Epithelial cell of proximal tubule (primary cell): ENCODE measurements around the gene RDH14. TPM values are rescaled to one million over a fixed set of nuclear protein-coding genes. Genes with fewer than 3 reads are reported as not detected.

Source experiments
- DNase-seq: peaks from one replicate; pipeline ENCODE4 v3.0.0-alpha.2; 2011; ENCODE audit warnings: low read depth
- H3K4me3 ChIP-seq: 2 replicates; pipeline ENCODE4 v1.5.1; 2011; ENCODE audit warnings: low read depth, mild to moderate bottlenecking, low read length
- CTCF ChIP-seq: conservative IDR thresholded peaks from 2 replicates; pipeline ENCODE4 v1.5.1; 2012; ENCODE audit warnings: low read depth, mild to moderate bottlenecking, low read length
- total RNA-seq: library from RNA; depleted of rRNA; stranded (reverse); fragments of >200 nt; gene quantifications from 2 replicates; pipeline ENCODE4 v1.2.3, GENCODE V29; 2015

The RDH14 gene
- total RNA-seq, 1 donor from 2014 or later: 22.6 TPM

- TF ChIP-seq CTCF: no peak
- H3K4me3 ChIP-seq: no peak overlapping the region
- DNase-seq: no peak
These were observed 53.5 kb downstream of the RDH14 start for GRCh38 chr2:18506883-18507509.

GRCh38 chr2:18505703-18506341, 54.6 kb downstream of the RDH14 start:
- no peak for DNase-seq
- no peak overlapping the region for H3K4me3 ChIP-seq
- no peak for TF ChIP-seq CTCF

Other genes starting within 250 kb of the RDH14 start
- not detected in 2 replicates for gene NT5C1B, start 28.9 kb upstream of the RDH14 start, total RNA-seq